ENCODE data around the gene NLRC5.
"Not testable (repeated sequence)": the region's sequence is repeated elsewhere in the genome, so short reads cannot be mapped to it uniquely, and the experiment has no call there.

Gene NLRC5

GRCh38 chr16:57081744-57082143, 92.4 kb downstream of the NLRC5 start:
- no peak for DNase-seq

DNA sequence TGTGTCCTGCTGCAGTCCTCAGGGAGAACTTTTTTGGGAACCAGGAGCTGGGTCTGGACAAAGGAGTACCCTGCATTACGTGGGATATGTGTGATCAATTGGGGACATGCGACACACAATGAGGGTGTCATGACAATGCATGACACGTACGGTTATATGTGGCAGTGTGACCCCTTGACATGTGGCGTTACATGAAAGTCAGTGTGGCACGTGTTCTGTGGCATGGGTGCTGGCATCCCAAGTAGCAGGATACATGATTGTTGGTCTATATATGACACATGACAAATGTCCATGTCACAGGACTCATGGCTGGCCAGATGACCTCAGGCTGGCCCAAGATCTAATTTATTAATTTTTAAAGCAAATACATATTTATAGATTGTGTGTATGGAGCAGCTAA, 93.3 kb downstream of the NLRC5 start:
- DNase-seq, result no peak

- DNase-seq, result no peak
Observed at GRCh38 chr16:57083485-57084126, 94.2 kb downstream of the NLRC5 start.

DNA sequence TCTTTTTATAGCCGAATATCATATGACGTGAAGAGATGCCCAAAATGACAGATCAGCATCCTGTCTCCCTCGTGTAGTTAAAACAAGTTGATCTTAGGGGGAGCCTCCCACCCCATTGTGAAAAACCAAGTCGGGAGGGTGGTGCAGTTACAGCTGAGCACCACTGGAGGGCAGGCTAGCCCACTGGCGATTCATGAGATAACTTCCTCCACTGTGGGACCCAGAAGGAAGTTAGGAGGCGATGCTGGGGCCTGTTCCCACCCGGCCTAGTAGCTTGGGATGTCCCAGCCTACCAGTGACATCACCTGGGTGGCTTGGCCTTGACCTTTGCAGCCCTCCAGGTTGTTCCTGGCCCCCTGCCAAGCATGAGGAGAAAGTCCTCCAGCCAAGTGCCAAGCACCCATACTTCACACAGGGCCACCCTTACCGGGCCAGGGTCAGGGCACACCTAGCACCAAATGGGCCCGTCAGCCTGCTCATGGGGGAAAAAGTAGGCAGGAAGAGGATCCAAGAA, 95.0 kb downstream of the NLRC5 start:
- peak in 1 of 2 experiments; percentile 52 for DNase-seq

GRCh38 chr16:57084996-57085395, 95.6 kb downstream of the NLRC5 start:
- no peak for DNase-seq

- no peak for DNase-seq
Observed at GRCh38 chr16:57087003-57087402, 97.6 kb downstream of the NLRC5 start.

GRCh38 chr16:57089406-57089805, 100.0 kb downstream of the NLRC5 start:
- no peak for DNase-seq

- no peak for DNase-seq
Observed at GRCh38 chr16:57091200-57091974, 102.0 kb downstream of the NLRC5 start.

GRCh38 chr16:57091975-57092785, 102.8 kb downstream of the NLRC5 start, which contains the start of gene CPNE2:
Gene CPNE2, plus strand, starts transcription at chr16:57092583. Its CDS starts 18,160 bp downstream, at chr16:57110743.
- DNase-seq, result peak in 1 of 2 experiments; percentile 21

GRCh38 chr16:57092786-57093411, 103.5 kb downstream of the NLRC5 start:
- DNase-seq, result no peak

DNA sequence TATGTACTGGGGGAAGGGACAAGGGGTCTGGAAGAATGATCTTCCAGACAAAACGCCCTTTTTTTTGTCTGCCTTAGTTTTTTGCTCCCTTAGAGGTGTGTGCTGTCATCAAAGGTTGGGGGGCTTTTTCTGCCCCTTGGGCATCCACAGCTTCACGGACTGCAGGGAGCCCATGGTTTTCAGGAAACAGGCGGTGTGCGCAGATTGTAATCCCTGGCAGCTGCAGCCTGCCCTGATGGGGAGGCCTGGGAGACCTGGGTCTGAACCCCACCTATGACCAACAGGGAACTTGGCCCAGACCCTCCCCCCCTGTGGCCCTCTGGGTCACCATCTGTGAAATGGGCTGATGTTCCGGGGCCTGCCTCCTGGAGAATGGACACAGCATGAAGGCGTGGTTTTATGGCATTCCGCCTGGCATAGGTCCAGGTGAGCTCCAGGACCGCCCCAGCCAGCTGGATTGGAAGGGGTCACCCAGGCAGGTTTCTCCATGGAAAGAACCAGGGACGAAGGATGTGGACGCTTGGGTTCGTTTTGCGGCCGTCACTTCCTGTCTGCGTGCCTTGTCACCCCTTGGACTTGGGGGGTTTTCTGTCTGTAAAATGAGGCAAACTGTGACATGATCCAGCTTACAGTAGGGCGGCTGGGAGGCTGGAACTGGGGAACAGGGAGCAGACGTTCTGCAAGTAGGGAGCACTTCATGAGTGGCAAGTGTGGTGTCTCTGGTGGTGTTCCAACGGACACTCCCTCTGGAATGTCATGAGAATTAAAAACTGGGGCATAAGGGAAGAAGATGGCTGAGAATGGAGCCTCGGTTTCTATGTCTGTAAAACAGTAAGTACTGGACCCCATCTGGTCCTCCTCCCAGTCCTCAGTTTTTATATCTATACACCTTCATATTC, 104.6 kb downstream of the NLRC5 start:
- DNase-seq, result no peak

- DNase-seq, result no peak
Observed at GRCh38 chr16:57094911-57095310, 105.6 kb downstream of the NLRC5 start.

GRCh38 chr16:57096192-57096591, 106.8 kb downstream of the NLRC5 start:
- no peak for DNase-seq

DNA sequence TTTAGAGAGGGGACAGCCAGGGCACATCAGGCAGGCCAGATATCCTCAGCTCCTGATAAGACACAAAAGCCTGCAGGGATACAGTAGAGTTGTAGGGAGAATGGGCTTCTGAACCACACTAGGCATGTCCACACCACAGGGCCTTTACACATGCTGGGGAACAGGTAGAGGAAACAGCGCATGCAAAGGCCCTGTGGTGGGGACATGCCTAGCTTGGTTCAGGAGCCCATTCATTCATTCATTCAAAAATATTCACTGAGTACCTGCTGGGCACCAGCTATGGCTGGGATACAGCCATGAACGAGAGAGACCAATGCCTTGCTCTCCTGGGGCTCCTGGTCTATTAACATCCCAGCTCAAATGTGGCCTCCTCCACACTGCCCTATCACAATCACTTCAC, 107.4 kb downstream of the NLRC5 start:
- no peak for DNase-seq

GRCh38 chr16:57098188-57098841, 109.0 kb downstream of the NLRC5 start:
- DNase-seq, result no peak

GRCh38 chr16:57099965-57100364, 110.6 kb downstream of the NLRC5 start:
- not testable (repeated sequence) for DNase-seq

- DNase-seq, result no peak
Observed at GRCh38 chr16:57100445-57100844, 111.1 kb downstream of the NLRC5 start.

- DNase-seq, result no peak
Observed at GRCh38 chr16:57102888-57103851, 113.8 kb downstream of the NLRC5 start.

DNA sequence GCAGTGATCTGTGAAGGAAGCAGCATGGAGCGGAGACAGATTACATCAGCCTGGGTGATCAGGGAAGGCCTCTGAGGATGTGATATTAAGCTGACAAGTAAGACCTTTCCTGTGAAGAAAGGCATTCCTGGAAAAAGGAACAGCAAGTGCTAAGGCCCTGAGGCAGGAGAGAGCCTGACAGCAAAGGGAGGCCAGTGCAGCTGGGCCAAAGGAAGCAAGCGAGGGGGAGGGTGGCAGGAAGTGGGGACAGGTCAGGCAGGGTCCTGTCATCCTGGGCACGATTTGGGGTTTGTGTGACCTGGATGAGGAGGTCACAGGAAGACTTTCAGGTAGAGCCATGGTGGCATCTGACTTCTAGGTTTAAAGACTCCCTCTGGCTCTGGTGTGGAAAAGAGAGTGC, 115.3 kb downstream of the NLRC5 start:
- DNase-seq, result no peak

DNA sequence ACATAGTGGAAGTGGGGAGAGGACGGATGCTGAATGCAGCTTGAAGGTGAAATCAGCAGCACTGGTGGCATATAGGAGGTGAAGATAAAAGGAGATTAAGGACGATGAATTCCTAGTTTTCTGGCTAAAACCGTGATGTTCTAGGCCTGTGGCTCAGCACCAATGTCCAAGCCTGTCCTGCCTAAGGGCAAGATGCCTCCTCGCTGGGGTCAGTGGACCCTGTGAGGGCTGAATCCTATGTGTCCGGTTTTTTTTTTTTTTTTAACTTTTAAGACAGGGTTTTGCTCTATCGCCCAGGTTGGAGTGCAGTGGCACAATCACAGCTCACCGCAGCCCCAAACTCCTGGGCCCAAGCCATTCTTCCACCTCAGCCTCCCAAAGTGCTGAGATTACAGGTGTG, 115.8 kb downstream of the NLRC5 start:
- no peak for DNase-seq
